Endometrium (tissue), 2 donors: ENCODE measurements around the gene THRA.

Experiments used
- FAIRE-seq: peaks from 2 replicates; lab custom pipeline; 2012; peaks lifted over from hg19 to GRCh38; lab: Jason Lieb, UNC
- donor health status: control.
- donor health status: control.

Gene THRA

GRCh38 chr17:40062329-40063186, at the start of gene THRA:
Gene THRA (plus strand): TSS chr17:40062965. CDS start chr17:40074489, 11,524 bp downstream.
- FAIRE-seq, result no peak

DNA sequence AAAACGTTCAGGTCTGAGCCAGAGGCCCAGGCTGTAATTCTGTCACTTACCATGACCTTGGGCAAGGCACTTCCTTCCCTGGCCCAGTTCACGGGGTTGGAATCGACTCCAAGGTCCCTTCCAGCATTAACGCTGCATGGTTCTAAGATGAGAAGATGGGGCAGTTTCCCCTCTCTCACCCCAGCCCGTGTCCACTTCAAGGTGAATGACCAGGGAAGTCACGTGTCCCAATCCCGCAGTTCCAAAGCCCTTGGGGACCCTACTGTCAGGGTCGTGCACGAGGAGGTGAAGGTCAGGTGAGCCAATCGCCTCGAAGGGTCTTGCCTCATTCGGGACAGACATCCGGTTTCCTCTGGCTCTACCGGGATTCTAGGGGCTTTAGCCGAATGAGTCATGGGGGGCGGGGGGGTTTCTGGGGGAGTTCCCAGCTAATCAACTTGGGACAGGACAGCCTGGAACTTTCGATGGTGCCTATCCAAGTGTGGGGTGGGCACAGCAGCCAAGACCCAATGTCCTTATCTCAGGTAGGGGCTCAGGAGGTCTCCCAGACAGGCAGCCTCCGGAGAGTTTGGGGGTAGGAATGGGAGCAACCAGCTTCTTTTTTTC, 48.3 kb upstream of the THRA start:
- FAIRE-seq, result no peak

GRCh38 chr17:40015005-40015997, 47.5 kb upstream of the THRA start, which contains the start of gene CSF3:
Gene CSF3 (plus strand): TSS chr17:40015440. CDS start chr17:40015475, 35 bp downstream.
- no peak for FAIRE-seq

DNA sequence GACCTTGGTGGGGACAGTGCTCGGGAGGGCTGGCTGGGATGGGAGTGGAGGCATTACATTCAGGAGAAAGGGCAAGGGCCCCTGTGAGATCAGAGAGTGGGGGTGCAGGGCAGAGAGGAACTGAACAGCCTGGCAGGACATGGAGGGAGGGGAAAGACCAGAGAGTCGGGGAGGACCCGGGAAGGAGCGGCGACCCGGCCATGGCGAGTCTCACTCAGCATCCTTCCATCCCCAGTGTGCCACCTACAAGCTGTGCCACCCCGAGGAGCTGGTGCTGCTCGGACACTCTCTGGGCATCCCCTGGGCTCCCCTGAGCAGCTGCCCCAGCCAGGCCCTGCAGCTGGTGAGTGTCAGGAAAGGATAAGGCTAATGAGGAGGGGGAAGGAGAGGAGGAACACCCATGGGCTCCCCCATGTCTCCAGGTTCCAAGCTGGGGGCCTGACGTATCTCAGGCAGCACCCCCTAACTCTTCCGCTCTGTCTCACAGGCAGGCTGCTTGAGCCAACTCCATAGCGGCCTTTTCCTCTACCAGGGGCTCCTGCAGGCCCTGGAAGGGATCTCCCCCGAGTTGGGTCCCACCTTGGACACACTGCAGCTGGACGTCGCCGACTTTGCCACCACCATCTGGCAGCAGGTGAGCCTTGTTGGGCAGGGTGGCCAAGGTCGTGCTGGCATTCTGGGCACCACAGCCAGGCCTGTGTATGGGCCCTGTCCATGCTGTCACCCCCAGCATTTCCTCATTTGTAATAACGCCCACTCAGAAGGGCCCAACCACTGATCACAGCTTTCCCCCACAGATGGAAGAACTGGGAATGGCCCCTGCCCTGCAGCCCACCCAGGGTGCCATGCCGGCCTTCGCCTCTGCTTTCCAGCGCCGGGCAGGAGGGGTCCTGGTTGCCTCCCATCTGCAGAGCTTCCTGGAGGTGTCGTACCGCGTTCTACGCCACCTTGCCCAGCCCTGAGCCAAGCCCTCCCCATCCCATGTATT, 46.5 kb upstream of the THRA start:
- no peak for FAIRE-seq

- FAIRE-seq, result no peak
These were observed 45.2 kb upstream of the THRA start for GRCh38 chr17:40017422-40018080.

GRCh38 chr17:40018211-40019121, 44.3 kb upstream of the THRA start:
- no peak for FAIRE-seq

DNA sequence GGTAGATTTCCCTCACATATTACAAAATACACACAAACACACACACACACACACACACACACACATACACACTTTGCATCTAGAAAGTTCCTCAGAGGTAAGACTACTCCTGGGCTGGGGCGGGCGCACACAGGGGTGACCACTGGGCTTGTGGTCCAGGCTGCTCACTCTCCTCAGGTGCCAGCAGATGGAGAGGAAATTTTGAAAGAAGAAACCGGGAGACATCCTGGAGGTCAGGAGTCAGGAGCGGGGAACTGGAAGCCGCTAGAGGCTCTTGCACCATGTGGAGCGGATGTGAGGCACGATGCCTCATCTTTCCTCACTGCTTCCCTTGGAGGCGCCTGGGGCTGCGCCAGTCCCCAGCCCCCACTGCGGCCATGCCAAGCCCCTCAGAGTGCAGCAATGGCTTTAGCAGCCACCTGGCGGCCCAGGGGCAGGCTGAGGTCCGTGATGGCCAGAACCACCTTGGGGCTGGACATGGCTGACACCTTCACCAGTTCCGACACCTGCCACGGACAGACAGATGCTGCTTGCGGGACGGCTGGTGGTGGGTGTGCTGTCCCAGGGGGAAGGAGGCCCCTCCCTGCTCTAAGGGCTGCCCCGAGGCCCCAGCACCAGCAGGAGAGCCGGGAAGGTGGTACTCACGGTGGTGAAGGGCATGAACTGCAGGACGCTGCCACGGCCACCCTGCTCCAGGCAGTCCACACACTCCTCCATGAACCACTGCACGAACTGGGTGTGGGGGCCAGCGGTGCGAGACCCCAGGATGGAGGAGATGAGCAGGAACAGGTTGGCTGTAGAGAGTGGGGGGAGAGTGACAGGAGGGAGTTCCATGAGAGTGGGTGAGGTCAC, 43.4 kb upstream of the THRA start:
- FAIRE-seq, result no peak

DNA sequence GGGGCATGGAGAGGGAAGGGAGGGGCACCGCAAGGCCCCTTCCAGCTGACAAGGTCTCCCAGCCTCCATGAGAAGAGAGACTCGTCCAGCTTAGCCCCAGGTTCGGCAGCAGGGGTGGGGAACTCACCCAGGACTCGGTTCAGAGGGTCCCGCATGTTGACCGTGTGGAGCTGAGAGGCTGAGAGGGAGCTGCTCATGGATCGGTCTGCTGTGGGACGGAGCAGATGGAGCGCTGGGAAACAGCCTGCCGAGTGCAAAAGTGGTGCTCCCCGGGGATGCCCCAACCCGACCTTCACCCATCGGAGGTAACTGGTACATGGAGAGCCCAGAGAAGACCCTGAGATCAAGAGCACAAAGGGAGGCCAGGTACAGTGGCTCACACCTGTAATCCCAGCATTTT, 42.6 kb upstream of the THRA start:
- no peak for FAIRE-seq

DNA sequence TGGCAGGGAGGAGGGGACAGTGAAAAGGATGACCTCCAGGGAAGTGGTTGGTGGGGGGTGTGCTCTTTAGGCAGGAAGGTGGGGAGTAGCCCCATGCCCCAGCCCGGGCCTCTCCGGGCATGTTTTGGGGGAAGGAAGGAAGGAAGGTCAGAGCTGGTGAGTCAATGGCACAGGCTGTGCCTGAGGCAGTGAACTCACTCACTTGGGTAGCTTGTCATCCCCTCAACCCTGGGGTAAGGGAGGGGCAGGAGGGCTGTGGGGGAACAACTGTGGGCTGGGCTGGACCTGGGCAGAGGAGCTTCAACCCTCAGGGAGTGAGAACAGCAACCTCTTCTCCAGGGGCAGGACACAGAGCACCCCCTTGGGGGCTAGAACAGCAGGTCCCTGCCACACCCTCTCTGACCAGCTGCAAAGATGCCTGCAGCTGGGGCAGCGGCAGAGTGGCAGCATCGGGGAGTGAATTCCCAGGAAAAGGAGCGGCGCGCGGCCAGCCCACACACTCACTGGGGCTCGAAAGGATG, 41.3 kb upstream of the THRA start:
- no peak for FAIRE-seq

DNA sequence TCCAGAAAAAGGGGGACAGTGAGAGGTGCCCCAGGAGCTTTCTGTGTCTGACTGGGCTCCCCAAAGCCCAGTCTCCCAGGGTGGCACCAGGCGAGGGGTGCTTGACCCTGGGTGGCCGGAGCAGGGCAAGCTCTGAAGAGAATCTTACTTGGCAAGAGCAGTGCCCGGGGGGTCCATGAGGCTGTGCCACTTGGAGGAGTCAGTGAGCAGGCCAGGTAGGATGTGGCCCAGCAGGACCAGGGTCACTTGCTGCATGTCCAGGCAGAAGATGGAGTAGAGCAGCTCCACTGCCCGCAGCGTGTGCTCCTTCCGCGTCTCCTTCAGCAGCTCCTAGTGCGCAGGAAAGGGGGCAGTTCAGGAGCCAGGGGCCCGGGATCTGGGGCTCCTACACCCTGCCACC, 40.3 kb upstream of the THRA start:
- FAIRE-seq, result no peak

DNA sequence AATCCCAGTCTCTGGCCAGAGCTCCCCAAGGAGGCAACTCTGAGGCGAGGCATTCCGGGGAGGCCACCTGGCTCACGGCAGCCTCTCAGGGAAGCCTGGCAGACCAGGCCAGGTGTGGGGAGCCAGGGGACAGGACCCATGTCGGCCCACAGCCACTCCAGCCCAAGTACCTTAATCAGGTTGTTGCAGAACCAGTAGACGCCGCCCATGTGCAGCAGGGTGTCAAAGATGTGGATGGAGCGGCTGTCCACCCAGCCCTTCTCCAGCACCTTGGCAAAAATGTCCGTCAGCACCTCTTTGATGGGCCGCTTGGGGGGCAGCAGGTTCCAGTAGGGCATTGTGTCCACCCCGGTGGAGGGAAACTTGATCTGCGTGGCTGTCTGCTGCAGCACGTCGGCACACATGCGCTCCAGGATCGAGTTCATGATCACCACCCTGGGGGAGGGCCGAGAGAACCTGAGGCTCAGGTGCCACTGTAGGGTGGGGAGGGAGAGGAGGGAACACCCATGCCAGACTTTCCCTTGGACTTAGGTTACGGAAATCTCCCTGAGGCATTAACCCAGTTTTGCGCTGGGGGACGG, 39.7 kb upstream of the THRA start:
- FAIRE-seq, result no peak

GRCh38 chr17:40023590-40024292, 39.0 kb upstream of the THRA start:
- FAIRE-seq, result no peak

- no peak for FAIRE-seq
These were observed 37.9 kb upstream of the THRA start for GRCh38 chr17:40024901-40025300.

DNA sequence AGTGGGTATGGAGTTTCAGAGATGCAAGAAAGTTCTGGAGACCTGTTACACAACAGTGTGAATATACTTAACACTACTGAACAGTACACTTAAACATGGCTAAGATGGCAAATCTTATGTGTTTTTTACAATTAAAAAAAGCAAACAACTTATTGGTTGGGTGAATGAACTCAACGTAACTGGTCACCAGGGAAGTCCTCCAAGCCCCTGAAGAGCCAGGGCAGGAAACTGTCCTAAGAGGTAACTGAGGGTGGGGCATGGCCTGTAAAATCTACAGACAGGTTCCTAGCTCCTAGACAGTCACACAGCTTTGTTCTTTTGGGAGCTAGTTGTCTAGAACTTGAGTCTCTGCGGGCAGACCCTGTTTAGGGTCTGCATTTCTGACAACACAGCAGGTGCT, 37.2 kb upstream of the THRA start:
- FAIRE-seq, result no peak

DNA sequence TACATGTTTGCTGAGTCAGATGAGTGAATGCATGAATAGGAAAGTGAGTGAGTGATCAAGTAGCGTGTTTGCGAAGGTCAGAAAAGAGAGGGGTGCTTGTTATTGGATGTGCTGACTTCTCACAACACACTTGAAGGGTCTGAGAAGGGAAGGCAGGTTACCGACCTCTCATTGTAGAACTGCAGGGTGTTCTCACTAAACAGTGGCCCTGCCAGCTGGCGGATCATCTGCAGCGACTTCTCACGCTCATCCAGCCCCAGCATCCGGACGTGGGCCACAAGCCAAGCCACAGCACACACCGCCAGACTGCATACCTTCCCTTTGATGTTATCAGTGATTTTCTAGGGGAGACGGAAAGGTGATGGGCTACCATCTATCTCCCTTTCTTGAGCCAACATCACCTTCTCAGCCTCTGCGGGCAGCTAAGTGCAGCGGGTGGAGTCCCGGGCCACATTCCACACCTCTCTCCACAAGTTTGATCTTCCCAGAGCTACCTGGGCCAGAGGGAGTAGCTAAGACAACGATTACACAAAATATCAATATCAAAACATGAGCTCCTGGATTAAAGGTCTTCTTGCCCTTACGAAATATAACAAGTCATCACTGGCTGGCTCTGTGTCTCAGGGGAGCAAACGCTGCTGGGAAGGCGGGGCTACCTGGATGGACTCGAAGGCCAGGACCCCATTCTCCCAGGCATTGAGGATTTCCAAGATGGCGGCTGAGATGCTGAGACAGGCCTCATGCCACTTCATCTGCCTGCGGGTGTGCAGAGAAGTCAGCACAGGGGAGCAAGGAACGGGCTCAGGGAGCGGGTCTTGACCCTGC, 36.6 kb upstream of the THRA start:
- FAIRE-seq, result no peak
